Lower leg skin (tissue), 3 donors: ENCODE measurements around the gene AP3B1.

Source experiments
- CTCF ChIP-seq, 3 donors: fragments of 450-650 bp; IDR thresholded peaks; one replicate each; pipeline ENCODE4 v1.5.1; 2016; ENCODE audit warnings: antibody characterized with exemption in 3 of 3, mild to moderate bottlenecking in 3 of 3, moderate library complexity in 2 of 3
- POLR2A ChIP-seq, 2 donors: fragments of 450-650 bp; IDR thresholded peaks; one replicate each; pipeline ENCODE4 v1.6.1; 2016 to 2017; ENCODE audit warnings: antibody characterized with exemption in 2 of 2, mild to moderate bottlenecking in 1 of 2, moderate library complexity in 1 of 2

GRCh38 chr5:78300464-78301045 is 6.1 kb upstream of the AP3B1 start:
- TF ChIP-seq CTCF (IDR thresholded peaks at IDR 0.05) (no peak), POLR2A (IDR thresholded peaks at IDR 0.05) (no peak)
